A549 (cell line): ENCODE data around the gene TIMM50. TPM values are rescaled to one million over a fixed set of nuclear protein-coding genes. Genes with fewer than 3 reads are reported as not detected.

ENCODE experiments used
- ATAC-seq, 2 experiments: fragments of 200-7000 bp in 1 of 2; fragments of >200 bp in 1 of 2; cut with Nextera tagmentation in 1 of 2; cut with Tn5 transposase in 1 of 2; 3 replicates each; pipeline versions ENCODE4 v1.8.0 to v1.9.1; 2018 to 2020; ENCODE audit warnings: mild to moderate bottlenecking in 1 of 2, moderate library complexity in 1 of 2
- CTCF ChIA-PET: fragments of 300-600 bp; sonication (Branson Sonifier 250); formaldehyde crosslinking; extraction: SDS; loops from one replicate; lab custom pipeline; 2021; ENCODE audit warnings: antibody characterized with exemption, inconsistent platforms; lab: Yijun Ruan, JAX
- POLR2A ChIA-PET: fragments of 350-600 bp; formaldehyde crosslinking; extraction: SDS; loops from one replicate; lab custom pipeline; 2021; ENCODE audit warnings: antibody characterized with exemption, inconsistent platforms; lab: Yijun Ruan, JAX
- DNase-seq, 2 experiments: peaks; one replicate each; pipeline versions ENCODE4 v3.0.0 to v3.0.0-alpha.2; 2011 to 2016; ENCODE audit warnings: low read depth in 1 of 2, low spot score in 1 of 2
- FAIRE-seq: peaks from 2 replicates; lab custom pipeline; 2011; peaks lifted over from hg19 to GRCh38; lab: Jason Lieb, UNC
- H3K27ac ChIP-seq, 2 experiments: fragments of >200 bp; sonication (Bioruptor Twin); formaldehyde crosslinking; 3 replicates each; pipeline ENCODE4 v1.5.1; 2016 to 2017
- H3K4me1 ChIP-seq: fragments of >200 bp; sonication (Bioruptor Twin); formaldehyde crosslinking; 3 replicates; pipeline ENCODE4 v1.6.1; 2016
- H3K4me2 ChIP-seq: fragments of >200 bp; sonication (Bioruptor Twin); formaldehyde crosslinking; 3 replicates; pipeline ENCODE4 v1.6.1; 2016
- H3K4me3 ChIP-seq: fragments of >200 bp; sonication (Bioruptor Twin); formaldehyde crosslinking; 3 replicates; pipeline ENCODE4 v1.5.1; 2016
- H3K9me3 ChIP-seq: fragments of >200 bp; sonication (Bioruptor Twin); formaldehyde crosslinking; 3 replicates; pipeline ENCODE4 v1.6.1; 2016
- CBX2 ChIP-seq: fragments of 200-600 bp; sonication (generic); IDR thresholded peaks from 2 replicates; pipeline ENCODE4 v1.6.1; 2016; ENCODE audit warnings: low read depth, mild to moderate bottlenecking, borderline replicate concordance
- CBX8 ChIP-seq: fragments of 200-600 bp; sonication (generic); IDR thresholded peaks from 2 replicates; pipeline ENCODE4 v1.6.1; 2016
- EHMT2 ChIP-seq: fragments of 200-600 bp; sonication (generic); IDR thresholded peaks from 2 replicates; pipeline ENCODE4 v1.6.1; 2016; ENCODE audit warnings: antibody characterized with exemption, low read depth, mild to moderate bottlenecking, moderate library complexity
- ESRRA ChIP-seq: fragments of 150-350 bp; IDR thresholded peaks from 2 replicates; pipeline ENCODE4 v1.6.1; 2014; ENCODE audit warnings: mild to moderate bottlenecking, low read length, borderline replicate concordance
- FOSB ChIP-seq: fragments of 250-450 bp; sonication (Bioruptor Pico); IDR thresholded peaks from 2 replicates; pipeline ENCODE4 v1.5.0; 2020; ENCODE audit warnings: mild to moderate bottlenecking, moderate library complexity
- FOSL2 ChIP-seq, 2 experiments: fragments of 450-650 bp in 1 of 2; fragments of >200 bp in 1 of 2; sonication (Bioruptor Twin) in 1 of 2; formaldehyde crosslinking; IDR thresholded peaks; 2 replicates each; pipeline versions ENCODE4 v1.5.0 to v1.6.1; 2016 to 2020; ENCODE audit warnings: mild to moderate bottlenecking in 1 of 2, moderate library complexity in 1 of 2
- HOXA7 ChIP-seq: fragments of 250-450 bp; sonication (Bioruptor Pico); IDR thresholded peaks from 2 replicates; pipeline ENCODE4 v1.5.0; 2020; ENCODE audit warnings: mild to moderate bottlenecking, moderate library complexity
- HOXB5 ChIP-seq: fragments of 250-450 bp; sonication (Bioruptor Pico); IDR thresholded peaks from 2 replicates; pipeline ENCODE4 v1.5.0; 2020; ENCODE audit warnings: mild to moderate bottlenecking, moderate library complexity
- JUN ChIP-seq, 2 experiments: fragments of >200 bp; sonication (Bioruptor Twin); formaldehyde crosslinking; IDR thresholded peaks; 2 replicates in 1 of 2; 3 replicates in 1 of 2; pipeline ENCODE4 v1.6.1; 2016 to 2017
- JUNB ChIP-seq: fragments of >200 bp; sonication (Bioruptor Twin); formaldehyde crosslinking; IDR thresholded peaks from 2 replicates; pipeline ENCODE4 v1.6.1; 2016
- MAFK ChIP-seq: fragments of 450-650 bp; IDR thresholded peaks from 2 replicates; pipeline ENCODE4 v1.6.1; 2014; ENCODE audit not compliant: partially characterized antibody
- MAZ ChIP-seq: fragments of 150-350 bp; IDR thresholded peaks from 2 replicates; pipeline ENCODE4 v1.6.1; 2014; ENCODE audit warnings: antibody characterized with exemption, low read depth, low read length, borderline replicate concordance
- NPAS2 ChIP-seq: fragments of 250-450 bp; sonication (Bioruptor Pico); IDR thresholded peaks from 2 replicates; pipeline ENCODE4 v1.8.0; 2022; ENCODE audit warnings: mild to moderate bottlenecking, moderate library complexity, borderline replicate concordance
- POLR2A ChIP-seq: IDR thresholded peaks from 2 replicates; pipeline ENCODE4 v1.6.1; 2012; ENCODE audit warnings: mild to moderate bottlenecking, low read length
- RCOR1 ChIP-seq: fragments of 150-350 bp; IDR thresholded peaks from 2 replicates; pipeline ENCODE4 v1.6.1; 2014; ENCODE audit warnings: antibody characterized with exemption, low read length, low read depth
- SREBF2 ChIP-seq: fragments of 450-650 bp; IDR thresholded peaks from 2 replicates; pipeline ENCODE4 v1.6.1; 2014; ENCODE audit warnings: mild to moderate bottlenecking, moderate library complexity
- TFCP2L1 ChIP-seq: fragments of 250-450 bp; sonication (Bioruptor Pico); IDR thresholded peaks from 2 replicates; pipeline ENCODE4 v1.5.0; 2021; ENCODE audit warnings: mild to moderate bottlenecking
- ZSCAN20 ChIP-seq: fragments of 250-450 bp; sonication (Bioruptor Pico); IDR thresholded peaks from 2 replicates; pipeline ENCODE4 v1.8.0; 2022; ENCODE audit warnings: mild to moderate bottlenecking, moderate library complexity
- WGBS: methylation state at CpG from one replicate; pipeline ENCODE4 v1.1.6; 2017; ENCODE audit errors: missing lambda C conversion rate; 5-methylcytosine and 5-hydroxymethylcytosine counted together
- polyA plus RNA-seq, 4 experiments: library from polyadenylated mRNA; depleted of rRNA in 3 of 4; stranded (reverse); fragments of >200 nt; fragmentation: RNase III in 1 of 4; extraction: RNeasy Plus Mini Kit Qiagen cat#74134 plus additional on column Dnase treatment in 1 of 4; gene quantifications; 2 replicates in 3 of 4; 3 replicates in 1 of 4; pipeline ENCODE4 v1.2.3, GENCODE V29; 2011 to 2017
- TF ChIP-seq, protein P1 (sequence below): IDR thresholded peaks from 2 replicates; pipeline ENCODE4 v1.6.1; 2012
- TF ChIP-seq, protein P2 (sequence below): fragments of 450-650 bp; IDR thresholded peaks from 2 replicates; pipeline ENCODE4 v1.6.1; 2014; ENCODE audit warnings: antibody characterized with exemption
- TF ChIP-seq, protein P3 (sequence below): fragments of >200 bp; sonication (Bioruptor Twin); formaldehyde crosslinking; IDR thresholded peaks from 2 replicates; pipeline ENCODE4 v1.6.1; 2016
- TF ChIP-seq, protein P4 (sequence below): fragments of 200-600 bp; sonication (generic); IDR thresholded peaks from 2 replicates; pipeline ENCODE4 v1.6.1; 2016; ENCODE audit warnings: antibody characterized with exemption, mild to moderate bottlenecking, moderate library complexity

Gene TIMM50
- polyA plus RNA-seq, 2 of the 4 experiments (the other 2 are of a cell fraction): 204 to 234 TPM

DNA sequence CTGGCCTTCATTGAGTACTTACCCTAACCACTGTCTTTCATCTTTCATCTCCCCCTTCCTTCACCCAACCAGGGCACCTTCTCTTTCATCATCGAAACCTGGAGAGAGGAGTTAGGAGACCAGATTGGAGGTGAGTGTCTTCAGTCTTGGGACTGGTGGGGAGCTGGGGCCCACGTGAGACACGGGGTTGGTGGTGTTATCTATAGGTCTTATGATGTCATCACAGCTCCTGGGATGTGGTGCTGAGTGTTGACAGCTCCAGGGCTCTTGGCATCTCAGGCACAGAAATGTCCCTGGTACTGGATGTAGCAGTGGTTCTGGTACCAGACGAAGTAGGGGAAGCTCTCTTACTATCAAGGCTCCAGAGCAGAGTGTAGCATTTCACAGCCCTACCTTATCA, 19.9 kb downstream of the TIMM50 start (continued):
- TF ChIP-seq TFCP2L1 (CRISPR knock-in tag) (no peak), SREBF2 (no peak), FOSL2 (IDR thresholded peaks at IDR 0.05) (no peak), FOSL2 (CRISPR knock-in tag; IDR thresholded peaks at IDR 0.05) (no peak), FOSB (CRISPR knock-in tag) (no peak), JUN (IDR thresholded peaks at IDR 0.05) (no peak)
- TF ChIP-seq, all 56 proteins: peak for 0

DNA sequence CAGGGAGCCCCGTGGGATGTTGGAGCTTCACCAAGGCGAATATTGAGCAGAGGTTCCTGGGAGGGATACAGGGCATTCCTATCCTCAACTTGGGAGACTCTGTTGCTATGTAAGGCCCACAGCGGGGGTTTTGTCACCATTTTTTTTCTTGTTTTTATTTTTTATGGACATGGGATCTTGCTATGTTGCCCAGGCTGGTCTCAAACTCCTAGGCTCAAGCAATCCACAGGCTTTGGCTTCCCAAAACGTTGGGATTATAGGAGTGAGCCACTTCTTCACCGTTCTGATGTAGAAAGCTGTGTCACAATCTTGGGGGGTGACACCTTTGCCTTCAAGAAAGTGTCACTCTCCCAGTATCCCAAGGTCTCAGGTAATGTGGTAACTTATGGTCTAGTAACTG, 20.7 kb downstream of the TIMM50 start:
- FAIRE-seq (no peak), ATAC-seq (no peak), DNase-seq (no peak)
- Histone ChIP-seq H3K4me3 (no peak overlapping the region), H3K27ac (no peak overlapping the region), H3K4me2 (no peak overlapping the region), H3K4me1 (peaks cover 21% of the 10 kb centered on the region), H3K9me3 (peaks cover 1% of the 10 kb centered on the region)
- ChIA-PET CTCF (interaction anchor here (1.4 to 15.8 kb wide), 7 partner anchors 9 to 62 kb away, joined by 6 to 305 read pairs (median 69); partner anchors contain the start of genes EID2B, SELENOV and TIMM50), POLR2A (interaction anchor here (1.8 to 2.2 kb wide), 2 partner anchors 21 to 65 kb away, joined by 6 to 10 read pairs; partner anchors contain the start of genes RPS16 and TIMM50)
- TF ChIP-seq MAZ (no peak), HOXA7 (CRISPR knock-in tag) (no peak), CBX2 (no peak), EHMT2 (no peak), NPAS2 (CRISPR knock-in tag) (no peak), RCOR1 (no peak), ESRRA (no peak), POLR2A (no peak), JUNB (no peak), MAFK (no peak), HOXB5 (CRISPR knock-in tag) (no peak), CBX8 (no peak), ZSCAN20 (no peak)
- TF ChIP-seq, protein P1, sequence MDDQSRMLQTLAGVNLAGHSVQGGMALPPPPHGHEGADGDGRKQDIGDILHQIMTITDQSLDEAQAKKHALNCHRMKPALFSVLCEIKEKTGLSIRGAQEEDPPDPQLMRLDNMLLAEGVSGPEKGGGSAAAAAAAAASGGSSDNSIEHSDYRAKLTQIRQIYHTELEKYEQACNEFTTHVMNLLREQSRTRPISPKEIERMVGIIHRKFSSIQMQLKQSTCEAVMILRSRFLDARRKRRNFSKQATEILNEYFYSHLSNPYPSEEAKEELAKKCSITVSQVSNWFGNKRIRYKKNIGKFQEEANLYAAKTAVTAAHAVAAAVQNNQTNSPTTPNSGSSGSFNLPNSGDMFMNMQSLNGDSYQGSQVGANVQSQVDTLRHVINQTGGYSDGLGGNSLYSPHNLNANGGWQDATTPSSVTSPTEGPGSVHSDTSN: no peak
- TF ChIP-seq, protein P2, sequence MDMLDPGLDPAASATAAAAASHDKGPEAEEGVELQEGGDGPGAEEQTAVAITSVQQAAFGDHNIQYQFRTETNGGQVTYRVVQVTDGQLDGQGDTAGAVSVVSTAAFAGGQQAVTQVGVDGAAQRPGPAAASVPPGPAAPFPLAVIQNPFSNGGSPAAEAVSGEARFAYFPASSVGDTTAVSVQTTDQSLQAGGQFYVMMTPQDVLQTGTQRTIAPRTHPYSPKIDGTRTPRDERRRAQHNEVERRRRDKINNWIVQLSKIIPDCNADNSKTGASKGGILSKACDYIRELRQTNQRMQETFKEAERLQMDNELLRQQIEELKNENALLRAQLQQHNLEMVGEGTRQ: no peak
- TF ChIP-seq, protein P3, sequence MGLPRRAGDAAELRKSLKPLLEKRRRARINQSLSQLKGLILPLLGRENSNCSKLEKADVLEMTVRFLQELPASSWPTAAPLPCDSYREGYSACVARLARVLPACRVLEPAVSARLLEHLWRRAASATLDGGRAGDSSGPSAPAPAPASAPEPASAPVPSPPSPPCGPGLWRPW: no peak
- TF ChIP-seq, protein P4, sequence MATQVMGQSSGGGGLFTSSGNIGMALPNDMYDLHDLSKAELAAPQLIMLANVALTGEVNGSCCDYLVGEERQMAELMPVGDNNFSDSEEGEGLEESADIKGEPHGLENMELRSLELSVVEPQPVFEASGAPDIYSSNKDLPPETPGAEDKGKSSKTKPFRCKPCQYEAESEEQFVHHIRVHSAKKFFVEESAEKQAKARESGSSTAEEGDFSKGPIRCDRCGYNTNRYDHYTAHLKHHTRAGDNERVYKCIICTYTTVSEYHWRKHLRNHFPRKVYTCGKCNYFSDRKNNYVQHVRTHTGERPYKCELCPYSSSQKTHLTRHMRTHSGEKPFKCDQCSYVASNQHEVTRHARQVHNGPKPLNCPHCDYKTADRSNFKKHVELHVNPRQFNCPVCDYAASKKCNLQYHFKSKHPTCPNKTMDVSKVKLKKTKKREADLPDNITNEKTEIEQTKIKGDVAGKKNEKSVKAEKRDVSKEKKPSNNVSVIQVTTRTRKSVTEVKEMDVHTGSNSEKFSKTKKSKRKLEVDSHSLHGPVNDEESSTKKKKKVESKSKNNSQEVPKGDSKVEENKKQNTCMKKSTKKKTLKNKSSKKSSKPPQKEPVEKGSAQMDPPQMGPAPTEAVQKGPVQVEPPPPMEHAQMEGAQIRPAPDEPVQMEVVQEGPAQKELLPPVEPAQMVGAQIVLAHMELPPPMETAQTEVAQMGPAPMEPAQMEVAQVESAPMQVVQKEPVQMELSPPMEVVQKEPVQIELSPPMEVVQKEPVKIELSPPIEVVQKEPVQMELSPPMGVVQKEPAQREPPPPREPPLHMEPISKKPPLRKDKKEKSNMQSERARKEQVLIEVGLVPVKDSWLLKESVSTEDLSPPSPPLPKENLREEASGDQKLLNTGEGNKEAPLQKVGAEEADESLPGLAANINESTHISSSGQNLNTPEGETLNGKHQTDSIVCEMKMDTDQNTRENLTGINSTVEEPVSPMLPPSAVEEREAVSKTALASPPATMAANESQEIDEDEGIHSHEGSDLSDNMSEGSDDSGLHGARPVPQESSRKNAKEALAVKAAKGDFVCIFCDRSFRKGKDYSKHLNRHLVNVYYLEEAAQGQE: no peak
- WGBS: 66% methylated on average over 5 of the region's 5 CpGs
